CD4-positive, alpha-beta T cell (primary cell): ENCODE measurements around the gene S100A8. TPM values are rescaled to one million over a fixed set of nuclear protein-coding genes. Genes with fewer than 3 reads are reported as not detected.

ENCODE experiments used
- ATAC-seq: fragments of 200-7000 bp; cut with Tn5 transposase; one replicate; pipeline ENCODE4 v1.10.0; 2022; ENCODE audit warnings: mild to moderate bottlenecking; ENCODE audit not compliant: poor library complexity
- CTCF ChIA-PET: fragments of 350-600 bp; sonication (Branson Sonifier 250); formaldehyde crosslinking; loops from one replicate; lab custom pipeline; 2021; ENCODE audit warnings: antibody characterized with exemption, inconsistent platforms; lab: Charles Lee
- POLR2A ChIA-PET: fragments of 350-600 bp; sonication (Branson Sonifier 250); formaldehyde crosslinking; loops from one replicate; lab custom pipeline; 2021; ENCODE audit warnings: antibody characterized with exemption, inconsistent platforms; lab: Charles Lee
- DNase-seq, 14 experiments: peaks; one replicate each; pipeline ENCODE4 v3.0.0-alpha.2; 2013 to 2020; ENCODE audit warnings: mixed read lengths in 2 of 14
- H3K27ac ChIP-seq, 2 donors: one replicate each; pipeline versions ENCODE4 v1.5.1 to v1.7.0; 2013; ENCODE audit warnings: low read length in 2 of 2, low read depth in 1 of 2, mild to moderate bottlenecking in 1 of 2
- H3K27me3 ChIP-seq, 2 experiments: 1 replicate in 1 of 2; 2 replicates in 1 of 2; pipeline versions ENCODE4 v1.6.1 to v1.7.0; 2013; ENCODE audit warnings: low read length in 2 of 2, control low read depth in 1 of 2, mild to moderate bottlenecking in 1 of 2, moderate library complexity in 1 of 2; ENCODE audit not compliant: insufficient read depth in 2 of 2, control insufficient read depth in 1 of 2
- H3K36me3 ChIP-seq: one replicate; pipeline ENCODE4 v1.6.1; 2013; ENCODE audit warnings: low read length, control low read depth; ENCODE audit not compliant: insufficient read depth
- H3K4me1 ChIP-seq: one replicate; pipeline ENCODE4 v1.6.1; 2013; ENCODE audit warnings: low read length, control low read depth; ENCODE audit not compliant: insufficient read depth
- H3K4me3 ChIP-seq: one replicate; pipeline ENCODE4 v1.5.1; 2013; ENCODE audit warnings: mild to moderate bottlenecking, low read length, moderate library complexity
- H3K9me3 ChIP-seq, 2 experiments: 1 replicate in 1 of 2; 2 replicates in 1 of 2; pipeline versions ENCODE4 v1.6.1 to v1.7.0; 2013; ENCODE audit warnings: low read length in 2 of 2, mild to moderate bottlenecking in 2 of 2, control low read depth in 1 of 2, moderate library complexity in 1 of 2; ENCODE audit not compliant: control insufficient read depth in 1 of 2, insufficient read depth in 1 of 2
- H3K27ac Mint-ChIP-seq: one replicate; pipeline ENCODE4 v1.8.0; 2020; ENCODE audit warnings: mixed read lengths
- H3K27me3 Mint-ChIP-seq: one replicate; pipeline ENCODE4 v1.8.0; 2021; ENCODE audit warnings: mixed read lengths
- H3K36me3 Mint-ChIP-seq: one replicate; pipeline ENCODE4 v1.8.0; 2021; ENCODE audit warnings: low read depth, mixed read lengths
- H3K4me1 Mint-ChIP-seq: one replicate; pipeline ENCODE4 v1.8.0; 2021; ENCODE audit warnings: low read depth, mixed read lengths
- H3K4me3 Mint-ChIP-seq: one replicate; pipeline ENCODE4 v1.8.0; 2020; ENCODE audit warnings: mild to moderate bottlenecking, mixed read lengths
- H3K9me3 Mint-ChIP-seq: one replicate; pipeline ENCODE4 v1.8.0; 2020; ENCODE audit warnings: mixed read lengths
- CTCF ChIP-seq: fragments of 200-600 bp; IDR thresholded peaks from one replicate; pipeline ENCODE4 v1.8.0; 2022; ENCODE audit warnings: antibody characterized with exemption, mild to moderate bottlenecking
- intact Hi-C, 2 experiments: fragments of 100-400 bp; cut with DNase I in 1 of 2; cut with micrococcal nuclease in 1 of 2; formaldehyde crosslinking; loops; one replicate each; pipeline versions ENCODE4 v1.15.1 to v1.9.0; 2023 to 2025; cut with DNase I, micrococcal nuclease
- total RNA-seq, 174 experiments: library from RNA in 2 of 174; stranded (reverse) in 2 of 174; gene quantifications; one replicate each; pipeline ENCODE4 v1.2.3 and lab custom pipeline; 2021 to 2026

S100A8 gene
- total RNA-seq, 2 experiments from 2014 or later, result 21.0 to 23.8 TPM

- CTCF ChIA-PET, result no interaction called here
- H3K36me3 Mint-ChIP-seq, result no peaks in the 10 kb centered on the region
Observed at GRCh38 chr1:153428791-153429190, 37.9 kb upstream of the S100A8 start.

GRCh38 chr1:153428073-153428638, 37.3 kb upstream of the S100A8 start:
- Mint-ChIP-seq H3K9me3 (no peaks in the 10 kb centered on the region), H3K36me3 (no peaks in the 10 kb centered on the region), H3K27me3 (peaks cover 61% of the 10 kb centered on the region), H3K4me1 (no peaks in the 10 kb centered on the region), H3K4me3 (no peak overlapping the region), H3K27ac (no peak overlapping the region)
- intact Hi-C loops, result no loop called here
- DNase-seq (no peak), ATAC-seq (no peak)
- Histone ChIP-seq H3K4me3 (no peak overlapping the region), H3K9me3 (no peaks in the 10 kb centered on the region), H3K4me1 (no peaks in the 10 kb centered on the region), H3K36me3 (no peaks in the 10 kb centered on the region), H3K27ac (no peak overlapping the region), H3K27me3 (peaks cover 5 to 31% of the 10 kb centered on the region in 2 experiments)
- POLR2A ChIA-PET, result no interaction called here
- CTCF ChIA-PET, result no interaction called here
- no peak for TF ChIP-seq CTCF

More at GRCh38 chr1:153428791-153429190, 37.9 kb upstream of the S100A8 start:
- Histone ChIP-seq H3K4me3 (no peak overlapping the region), H3K27me3 (peaks cover 10 to 27% of the 10 kb centered on the region in 2 experiments), H3K27ac (no peak overlapping the region), H3K9me3 (no peaks in the 10 kb centered on the region), H3K4me1 (no peaks in the 10 kb centered on the region), H3K36me3 (no peaks in the 10 kb centered on the region)
- peaks cover 59% of the 10 kb centered on the region for H3K27me3 Mint-ChIP-seq
- DNase-seq, result no peak
- POLR2A ChIA-PET, result no interaction called here
- H3K4me3 Mint-ChIP-seq, result no peak overlapping the region
- no peak for TF ChIP-seq CTCF
- no peaks in the 10 kb centered on the region for H3K4me1 Mint-ChIP-seq
- no peak overlapping the region for H3K27ac Mint-ChIP-seq
- H3K9me3 Mint-ChIP-seq, result no peaks in the 10 kb centered on the region
- intact Hi-C loops, result no loop called here
- no peak for ATAC-seq

- H3K4me3 Mint-ChIP-seq, result no peak overlapping the region
- no peak overlapping the region for H3K4me3 ChIP-seq
- H3K4me1 ChIP-seq, result no peaks in the 10 kb centered on the region
- H3K36me3 Mint-ChIP-seq, result no peaks in the 10 kb centered on the region
- no peaks in the 10 kb centered on the region for H3K9me3 ChIP-seq
- TF ChIP-seq CTCF, result no peak
- intact Hi-C loops, result no loop called here
- no peak overlapping the region for H3K27ac Mint-ChIP-seq
- peaks cover 4 to 31% of the 10 kb centered on the region in 2 experiments for H3K27me3 ChIP-seq
- no peaks in the 10 kb centered on the region for H3K36me3 ChIP-seq
- H3K27me3 Mint-ChIP-seq, result peaks cover 65% of the 10 kb centered on the region
- H3K9me3 Mint-ChIP-seq, result peaks cover 3% of the 10 kb centered on the region
- ChIA-PET CTCF (no interaction called here), POLR2A (no interaction called here)
- H3K27ac ChIP-seq, result no peak overlapping the region
- no peak for DNase-seq
- ATAC-seq, result no peak
- no peaks in the 10 kb centered on the region for H3K4me1 Mint-ChIP-seq
Observed at GRCh38 chr1:153426809-153427208, 35.9 kb upstream of the S100A8 start.
